GM19025 (cell line): ENCODE data around the gene PRIMA1.
"Not testable (repeated sequence)": the region's sequence is repeated elsewhere in the genome, so short reads cannot be mapped to it uniquely, and the experiment has no call there.

Experiments
- ATAC-seq: cut with Tn5 transposase; IDR thresholded peaks from one replicate; pipeline ENCODE4 v1.9.1; 2021; ENCODE audit warnings: mild to moderate bottlenecking, low read depth, moderate library complexity; ENCODE audit not compliant: unreplicated experiment

Gene PRIMA1

GRCh38 chr14:93788293-93788542, at the start of gene PRIMA1:
PRIMA1 (minus strand) TSS chr14:93788485; CDS start chr14:93787718, 767 bp downstream.
- ATAC-seq = no peak

GRCh38 chr14:93834699-93835371, 46.5 kb upstream of the PRIMA1 start:
- ATAC-seq = no peak

GRCh38 chr14:93832665-93833064, 44.4 kb upstream of the PRIMA1 start:
- no peak for ATAC-seq

GRCh38 chr14:93832081-93832480, 43.8 kb upstream of the PRIMA1 start:
- ATAC-seq = no peak

- ATAC-seq = no peak
Observed at GRCh38 chr14:93830753-93831461, 42.6 kb upstream of the PRIMA1 start.

- ATAC-seq = no peak
Observed at GRCh38 chr14:93829839-93830481, 41.7 kb upstream of the PRIMA1 start.

GRCh38 chr14:93825235-93825553, 36.9 kb upstream of the PRIMA1 start:
- ATAC-seq = no peak

- ATAC-seq = no peak
Observed at GRCh38 chr14:93824518-93825234, 36.4 kb upstream of the PRIMA1 start.

GRCh38 chr14:93824076-93824475, 35.8 kb upstream of the PRIMA1 start:
- no peak for ATAC-seq

- no peak for ATAC-seq
Observed at GRCh38 chr14:93821051-93821450, 32.8 kb upstream of the PRIMA1 start.

GRCh38 chr14:93818857-93819256, 30.6 kb upstream of the PRIMA1 start:
- ATAC-seq = no peak

- no peak for ATAC-seq
Observed at GRCh38 chr14:93811676-93812075, 23.4 kb upstream of the PRIMA1 start.

GRCh38 chr14:93811020-93811419, 22.7 kb upstream of the PRIMA1 start:
- ATAC-seq = no peak

GRCh38 chr14:93809491-93810420, 21.5 kb upstream of the PRIMA1 start:
- not testable (repeated sequence) for ATAC-seq

- ATAC-seq = no peak
Observed at GRCh38 chr14:93804654-93805053, 16.4 kb upstream of the PRIMA1 start.

GRCh38 chr14:93803408-93804318, 15.4 kb upstream of the PRIMA1 start:
- no peak for ATAC-seq

GRCh38 chr14:93799989-93800921, 12.0 kb upstream of the PRIMA1 start:
- no peak for ATAC-seq

- no peak for ATAC-seq
Observed at GRCh38 chr14:93799617-93799988, 11.3 kb upstream of the PRIMA1 start.
